Heart right ventricle (tissue), 16 donors: ENCODE data around the gene FAM24B. TPM values are rescaled to one million over a fixed set of nuclear protein-coding genes. Genes with fewer than 3 reads are reported as not detected.
"Not testable (repeated sequence)": the region's sequence is repeated elsewhere in the genome, so short reads cannot be mapped to it uniquely, and the experiment has no call there.

Experiments used
- ATAC-seq, 8 donors: fragments of 200-7000 bp; cut with Tn5 transposase; one replicate each; pipeline ENCODE4 v1.9.1; 2020; ENCODE audit warnings: mild to moderate bottlenecking in 8 of 8, moderate library complexity in 8 of 8, moderate number of reproducible peaks in 1 of 8
- DNase-seq, 2 donors: peaks; one replicate each; pipeline ENCODE4 v3.0.0-alpha.2; 2020
- H3K27ac ChIP-seq, 10 donors: fragments of 200-600 bp; sonication (generic) in 2 of 10; one replicate each; pipeline versions ENCODE4 v1.5.0 to v1.8.0; 2020 to 2022; ENCODE audit warnings: mild to moderate bottlenecking in 3 of 10
- H3K27me3 ChIP-seq, 7 donors: fragments of 200-600 bp; one replicate each; pipeline ENCODE4 v1.8.0; 2021 to 2022; ENCODE audit warnings: mild to moderate bottlenecking in 2 of 7
- H3K36me3 ChIP-seq, 9 donors: fragments of 200-600 bp; sonication (generic) in 1 of 9; one replicate each; pipeline versions ENCODE4 v1.5.0 to v1.8.0; 2020 to 2022; ENCODE audit warnings: mild to moderate bottlenecking in 2 of 9
- H3K4me1 ChIP-seq, 9 donors: fragments of 200-600 bp; sonication (generic) in 1 of 9; one replicate each; pipeline versions ENCODE4 v1.5.0 to v1.8.0; 2020 to 2022; ENCODE audit warnings: mild to moderate bottlenecking in 4 of 9
- H3K4me3 ChIP-seq, 10 donors: fragments of 200-600 bp; sonication (generic) in 2 of 10; one replicate each; pipeline versions ENCODE4 v1.5.0 to v1.8.0; 2020 to 2022; ENCODE audit warnings: mild to moderate bottlenecking in 7 of 10, moderate library complexity in 2 of 10
- H3K9me3 ChIP-seq, 11 donors: fragments of 200-600 bp in 10 of 11; sonication (generic) in 2 of 11; one replicate each; pipeline versions ENCODE4 v1.5.0 to v1.8.0; 2013 to 2022; ENCODE audit warnings: mild to moderate bottlenecking in 2 of 11, control low read depth in 1 of 11, moderate library complexity in 1 of 11
- CTCF ChIP-seq, 9 donors: fragments of 200-600 bp; sonication (generic) in 2 of 9; IDR thresholded peaks; one replicate each; pipeline versions ENCODE4 v1.5.0 to v1.8.0; 2021 to 2022; ENCODE audit warnings: antibody characterized with exemption in 9 of 9, mild to moderate bottlenecking in 5 of 9, moderate library complexity in 1 of 9
- WGBS, 2 donors: extraction: QIAGEN DNeasy Blood & Tissue Kit; methylation state at CpG; one replicate each; pipeline ENCODE4 v1.1.7; 2013; ENCODE audit warnings: inconsistent platforms in 1 of 2; 5-methylcytosine and 5-hydroxymethylcytosine counted together
- intact Hi-C, 10 donors: fragments of 100-400 bp; cut with DNase I; formaldehyde crosslinking; loops; one replicate each; pipeline versions ENCODE4 v1.11.1 to v1.14.2; 2022
- polyA plus RNA-seq, 2 donors: library from polyadenylated mRNA; stranded (reverse); fragments of 200-250 nt; gene quantifications; one replicate each; pipeline ENCODE4 v1.2.3, GENCODE V29; 2013
- total RNA-seq, 10 donors: library from RNA; stranded (reverse); fragmentation: NEBNext Ultra II Directional in 3 of 10; extraction: Animal tissue kit (Norgen Biotek cat#: 25700) in 3 of 10; gene quantifications; one replicate each; pipeline versions ENCODE4 v1.2.1 to v1.2.4, GENCODE V29; 2021 to 2023
- donor health status: Arrhythmogenic right ventricular cardiomyopathy.
- donor health status: ischemic (EF 13 %, LVEDD 7.1; RV severe dilation, severe dysfunction).
- donor health status: healthy with polysubstance abuse.
- donor health status: DM: no; HTN: yes; CAD: no.
- donor health status: DM: no; HTN: no; CAD: no.
- donor health status: ischemic (EF 25% LVEDD 6.9; RV normal size, moderate dysfunction).
- donor health status: ischemic (EF 25% LVEDD 5.7; RV mildly dilated, moderate dysfunction).
- donor health status: healthy.
- donor health status: DM: yes; HTN: yes; CAD: no.
- donor health status: Ischemic cardiomyopathy.
- donor health status: ischemic (EF 35%, LVEDD 5.7; RV mildly dilated, moderate dysfunction).
- donor health status: nonischemic (EF 11% LVEDD 7.7; RV severe dilation, severe dysfunction).
- donor health status: DM: yes; HTN: yes; CAD: no.
- donor health status: PGD.
- donor health status: ischemic (EF 29% LVEDD 5.4; RV normal size, mild dysfunction).
- donor health status: nonischemic (EF 23%, LVEDD 6.1; RV moderate dilation, normal function).

FAM24B gene
- total and polyA plus RNA-seq, 12 donors, result 0.47 to 1.7 (median 0.70) TPM; not detected in 6

GRCh38 chr10:122910310-122910709 lies 30.9 kb upstream of the FAM24B start, which contains the start of gene FAM24A:
Gene FAM24A, plus strand, starts transcription at chr10:122910610. Its CDS starts 1,025 bp downstream, at chr10:122911635.
- TF ChIP-seq CTCF (IDR thresholded peaks at IDR 0.05), result no peak
- DNase-seq (no peak), ATAC-seq (no peak)
- 56 to 59% methylated on average over 1 of the region's 1 CpG for WGBS, 2 donors
- Histone ChIP-seq H3K9me3 (no peaks in the 10 kb centered on the region), H3K36me3 (no peaks in the 10 kb centered on the region), H3K4me1 (no peaks in the 10 kb centered on the region), H3K27me3 (peaks cover 0 to 5% (median 0%) of the 10 kb centered on the region in 7 donors), H3K27ac (no peak within 1 kb of the TSS), H3K4me3 (no peak within 1 kb of the TSS)
- intact Hi-C loops, result no loop called here

GRCh38 chr10:122903861-122904260 lies 24.5 kb upstream of the FAM24B start:
- intact Hi-C loops, ATAC-seq: not testable (repeated sequence)
- 72 to 74% methylated on average over 4 of the region's 4 CpGs for WGBS, 2 donors

DNA sequence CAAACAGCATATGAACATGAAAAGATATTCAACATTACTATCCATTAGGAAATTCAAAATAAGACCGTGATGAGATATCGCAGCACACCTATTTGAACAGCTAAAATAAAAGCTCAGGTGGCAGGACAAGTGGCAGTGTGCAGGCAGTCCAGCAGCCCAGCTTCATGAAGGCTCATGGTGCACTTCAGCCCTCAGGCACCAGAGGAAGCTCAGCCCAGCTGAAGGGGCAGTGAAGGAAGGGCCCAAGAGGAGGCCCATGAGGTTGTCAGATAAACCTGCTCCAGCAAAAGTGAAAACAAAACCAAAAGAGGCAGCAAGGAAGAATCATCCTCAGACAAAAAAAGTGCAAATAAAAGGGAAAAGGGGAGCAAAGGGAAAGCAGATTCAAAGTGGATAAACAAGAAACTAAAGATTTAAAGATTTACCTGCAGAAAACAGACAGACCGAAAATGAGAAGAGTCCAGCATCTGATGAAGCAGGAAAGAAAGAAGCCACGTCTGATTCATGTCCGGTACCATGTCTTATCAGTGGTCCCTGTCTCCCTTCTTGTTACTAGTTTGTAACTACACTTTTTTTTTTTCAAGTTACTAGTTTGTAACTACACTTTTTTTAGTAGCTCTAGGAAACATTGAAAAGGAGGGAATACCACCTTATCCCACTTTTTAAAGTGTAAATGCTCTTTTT lies 15.0 kb upstream of the FAM24B start:
- no peak for ATAC-seq
- Histone ChIP-seq H3K4me3 (no peak overlapping the region), H3K27me3 (peaks cover 0 to 17% (median 0%) of the 10 kb centered on the region in 7 donors), H3K4me1 (no peaks in the 10 kb centered on the region), H3K9me3 (no peaks in the 10 kb centered on the region), H3K27ac (no peak overlapping the region), H3K36me3 (no peaks in the 10 kb centered on the region)
- TF ChIP-seq CTCF (IDR thresholded peaks at IDR 0.05), result no peak
- 83% methylated on average over 5 of the region's 5 CpGs for WGBS, 2 donors
- no peak for DNase-seq
- intact Hi-C loops, result no loop called here

More at GRCh38 chr10:122903861-122904260, 24.5 kb upstream of the FAM24B start:
- DNase-seq, H3K27ac ChIP-seq, H3K4me1 ChIP-seq, H3K9me3 ChIP-seq, H3K4me3 ChIP-seq, H3K36me3 ChIP-seq: not testable (repeated sequence)
- H3K27me3 ChIP-seq, result peaks cover 0 to 20% (median 9%) of the 10 kb centered on the region in 7 donors

GRCh38 chr10:122884166-122884565 lies 4.8 kb upstream of the FAM24B start:
- TF ChIP-seq CTCF (IDR thresholded peaks at IDR 0.05), result no peak
- Histone ChIP-seq H3K4me3 (no peak overlapping the region), H3K9me3 (no peaks in the 10 kb centered on the region), H3K27me3 (peaks cover 0 to 26% (median 5%) of the 10 kb centered on the region in 7 donors), H3K27ac (no peak overlapping the region), H3K36me3 (no peaks in the 10 kb centered on the region), H3K4me1 (peaks cover 0 to 13% (median 8%) of the 10 kb centered on the region in 9 donors)
- WGBS, 2 donors, result 93 to 100% methylated on average over 1 of the region's 1 CpG
- ATAC-seq, result no peak
- intact Hi-C loops, result no loop called here
- DNase-seq, result no peak

DNA sequence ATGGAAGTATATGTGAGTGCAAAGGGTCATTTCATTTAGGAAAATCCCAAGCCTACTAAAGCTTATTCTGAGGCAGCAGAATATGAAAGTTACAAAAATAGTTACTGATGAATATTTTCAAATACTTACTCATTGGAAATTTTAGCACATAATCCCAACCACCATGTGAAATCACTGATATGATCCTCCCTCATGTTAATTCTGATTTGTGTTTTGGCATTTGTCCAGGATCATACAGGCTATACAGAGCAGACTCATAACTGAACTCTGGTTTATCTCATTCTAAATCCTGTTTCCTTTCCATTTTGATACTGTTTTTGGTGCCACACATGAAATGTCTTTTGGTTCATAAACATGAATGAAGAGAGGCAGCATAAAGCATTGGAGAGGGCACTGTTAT lies 3.4 kb upstream of the FAM24B start:
- Histone ChIP-seq H3K27me3 (peaks cover 0 to 29% (median 5%) of the 10 kb centered on the region in 7 donors), H3K9me3 (no peaks in the 10 kb centered on the region), H3K4me3 (no peak overlapping the region), H3K4me1 (peaks cover 0 to 22% (median 8%) of the 10 kb centered on the region in 9 donors), H3K27ac (no peak overlapping the region), H3K36me3 (no peaks in the 10 kb centered on the region)
- ATAC-seq, result no peak
- DNase-seq, result no peak
- no peak for TF ChIP-seq CTCF (IDR thresholded peaks at IDR 0.05)
- intact Hi-C loops, result no loop called here
